Testis (tissue), 3 donors: ENCODE results near the gene ITGA5. TPM values are rescaled to one million over a fixed set of nuclear protein-coding genes. Genes with fewer than 3 reads are reported as not detected.

Experiments used
- DNase-seq: peaks from one replicate; pipeline ENCODE4 v3.0.0-alpha.2; 2019
- H3K27ac ChIP-seq, 2 donors: fragments of 200-600 bp; sonication (generic); one replicate each; pipeline ENCODE4 v1.5.1; 2019
- H3K27me3 ChIP-seq: fragments of 200-600 bp; sonication (generic); one replicate; pipeline ENCODE4 v1.5.1; 2019
- H3K36me3 ChIP-seq: fragments of 200-600 bp; sonication (generic); one replicate; pipeline ENCODE4 v1.5.1; 2017; ENCODE audit warnings: low read depth; ENCODE audit errors: missing control alignments
- H3K4me1 ChIP-seq: fragments of 200-600 bp; sonication (generic); one replicate; pipeline ENCODE4 v1.5.1; 2019
- H3K4me3 ChIP-seq, 2 donors: fragments of 200-600 bp; sonication (generic); one replicate each; pipeline ENCODE4 v1.5.1; 2017 to 2019
- H3K9me3 ChIP-seq: fragments of 200-600 bp; sonication (generic); one replicate; pipeline ENCODE4 v1.5.1; 2017
- CTCF ChIP-seq, 3 experiments: fragments of 450-650 bp in 2 of 3; fragments of 200-600 bp in 1 of 3; sonication (generic) in 1 of 3; IDR thresholded peaks; one replicate each; pipeline ENCODE4 v1.5.1; 2016 to 2019; ENCODE audit warnings: antibody characterized with exemption in 3 of 3, mild to moderate bottlenecking in 2 of 3, moderate library complexity in 1 of 3
- POLR2A ChIP-seq: fragments of 450-650 bp; IDR thresholded peaks from one replicate; pipeline ENCODE4 v1.6.1; 2017; ENCODE audit warnings: antibody characterized with exemption, mild to moderate bottlenecking, moderate library complexity
- WGBS, 2 donors: methylation state at CpG; one replicate each; pipeline ENCODE4 v1.1.5; 2018; 5-methylcytosine and 5-hydroxymethylcytosine counted together
- intact Hi-C: fragments of 100-400 bp; cut with DNase I; formaldehyde crosslinking; loops from one replicate; pipeline ENCODE4 v1.15.1; 2023; ENCODE audit warnings: low total_unique reads
- polyA plus RNA-seq: library from polyadenylated mRNA; stranded (reverse); fragments of 350-450 nt; fragmentation: Illumina TruSeq; extraction: RNeasy Lipid Tissue Mini Kit (QIAGEN cat#74804); gene quantifications from one replicate; pipeline ENCODE4 v1.2.3, GENCODE V29; 2014; ENCODE audit warnings: low read depth, low replicate concordance; ENCODE audit not compliant: insufficient read depth
- total RNA-seq, 2 donors: library from RNA; depleted of rRNA; stranded (reverse); fragments of >200 nt; gene quantifications; one replicate each; pipeline ENCODE4 v1.2.3, GENCODE V29; 2016

Gene ITGA5
- total and polyA plus RNA-seq, 3 donors from 2014 or later: 9.0 to 16.3 (median 10.7) TPM

GRCh38 chr12:54358945-54359761 lies 59.9 kb downstream of the ITGA5 start:
- Histone ChIP-seq H3K27me3 (no peaks in the 10 kb centered on the region), H3K4me1 (peaks cover 49% of the 10 kb centered on the region), H3K36me3 (no peaks in the 10 kb centered on the region), H3K27ac (peak overlapping the region; percentile 91 to 95), H3K4me3 (peak overlapping the region; percentile 60 to 70), H3K9me3 (no peaks in the 10 kb centered on the region)
- intact Hi-C loops: no loop called here
- WGBS, 2 donors: 0% methylated on average over 36 to 40 of the region's 40 CpGs
- TF ChIP-seq POLR2A (no peak), CTCF (IDR thresholded peaks at IDR 0.05) (no peak)
- DNase-seq: peak; percentile 98

- no peak for DNase-seq
- 7% methylated on average over 15 of the region's 15 CpGs for WGBS, 2 donors
- no peaks in the 10 kb centered on the region for H3K27me3 ChIP-seq
- peak in 1 of 3 experiments; percentile 13 for TF ChIP-seq CTCF (IDR thresholded peaks at IDR 0.05)
- TF ChIP-seq POLR2A: no peak
- intact Hi-C loops: no loop called here
- H3K4me3 ChIP-seq: peak overlapping the region; percentile 60 to 70
- H3K27ac ChIP-seq: peak overlapping the region; percentile 91 to 95
- no peaks in the 10 kb centered on the region for H3K36me3 ChIP-seq
- peaks cover 52% of the 10 kb centered on the region for H3K4me1 ChIP-seq
- H3K9me3 ChIP-seq: no peaks in the 10 kb centered on the region
Observed at GRCh38 chr12:54358191-54358944, 60.7 kb downstream of the ITGA5 start.

GRCh38 chr12:54357506-54358190 lies 61.4 kb downstream of the ITGA5 start:
- Histone ChIP-seq H3K27ac (peak overlapping the region; percentile 91 to 95), H3K9me3 (no peaks in the 10 kb centered on the region), H3K27me3 (no peaks in the 10 kb centered on the region), H3K4me3 (no peak overlapping the region), H3K4me1 (peaks cover 59% of the 10 kb centered on the region), H3K36me3 (no peaks in the 10 kb centered on the region)
- intact Hi-C loops: no loop called here
- 31 to 48% methylated on average over 2 of the region's 2 CpGs for WGBS, 2 donors
- TF ChIP-seq POLR2A: no peak
- no peak for TF ChIP-seq CTCF (IDR thresholded peaks at IDR 0.05)
- no peak for DNase-seq

GRCh38 chr12:54356951-54357356 lies 62.1 kb downstream of the ITGA5 start:
- 75 to 88% methylated on average over 4 of the region's 4 CpGs for WGBS, 2 donors
- no peak for DNase-seq
- Histone ChIP-seq H3K27me3 (no peaks in the 10 kb centered on the region), H3K27ac (peak overlapping the region; percentile 12 to 95), H3K9me3 (no peaks in the 10 kb centered on the region), H3K4me1 (peaks cover 66% of the 10 kb centered on the region), H3K4me3 (no peak overlapping the region), H3K36me3 (no peaks in the 10 kb centered on the region)
- no peak for TF ChIP-seq POLR2A
- no peak for TF ChIP-seq CTCF (IDR thresholded peaks at IDR 0.05)
- intact Hi-C loops: no loop called here
